Measurements from ENCODE around the gene CENPP.

The CENPP gene

DNA sequence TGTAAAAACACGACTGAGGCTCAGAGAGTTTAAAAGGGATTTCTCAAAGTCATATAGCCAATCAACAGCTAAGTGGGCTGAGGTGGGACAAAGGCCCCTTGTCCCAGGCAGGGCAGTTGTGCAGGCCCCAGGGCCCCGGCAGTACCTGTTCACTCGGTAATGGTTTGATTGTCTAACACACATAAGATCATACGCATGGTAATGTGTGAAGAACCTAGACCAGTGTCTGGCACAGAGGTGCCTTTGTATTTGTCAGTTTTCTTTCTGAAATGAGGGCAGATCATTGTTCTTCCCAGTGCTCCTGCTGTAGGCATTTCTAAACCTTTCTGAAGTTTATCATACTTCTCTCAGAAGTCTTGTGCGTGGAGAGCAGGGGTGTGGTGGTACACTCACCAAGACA is 277.3 kb downstream of the CENPP start:
- Histone ChIP-seq H3K36me3 (no peaks in the 10 kb centered on the region), H3K4me3 (ENCODE audit: low read depth in 1 of 2, low read length in 1 of 2) (no peak overlapping the region), H3K4me1 (ENCODE audit: control insufficient read depth in 1 of 2, insufficient read depth in 1 of 2, low read depth in 1 of 2, low read length in 1 of 2) (peaks cover 17% of the 10 kb centered on the region in 2 experiments), H3K27me3 (no peaks in the 10 kb centered on the region), H3K9me3 (no peaks in the 10 kb centered on the region), H3K27ac (no peak overlapping the region)
- TF ChIP-seq, protein P1, sequence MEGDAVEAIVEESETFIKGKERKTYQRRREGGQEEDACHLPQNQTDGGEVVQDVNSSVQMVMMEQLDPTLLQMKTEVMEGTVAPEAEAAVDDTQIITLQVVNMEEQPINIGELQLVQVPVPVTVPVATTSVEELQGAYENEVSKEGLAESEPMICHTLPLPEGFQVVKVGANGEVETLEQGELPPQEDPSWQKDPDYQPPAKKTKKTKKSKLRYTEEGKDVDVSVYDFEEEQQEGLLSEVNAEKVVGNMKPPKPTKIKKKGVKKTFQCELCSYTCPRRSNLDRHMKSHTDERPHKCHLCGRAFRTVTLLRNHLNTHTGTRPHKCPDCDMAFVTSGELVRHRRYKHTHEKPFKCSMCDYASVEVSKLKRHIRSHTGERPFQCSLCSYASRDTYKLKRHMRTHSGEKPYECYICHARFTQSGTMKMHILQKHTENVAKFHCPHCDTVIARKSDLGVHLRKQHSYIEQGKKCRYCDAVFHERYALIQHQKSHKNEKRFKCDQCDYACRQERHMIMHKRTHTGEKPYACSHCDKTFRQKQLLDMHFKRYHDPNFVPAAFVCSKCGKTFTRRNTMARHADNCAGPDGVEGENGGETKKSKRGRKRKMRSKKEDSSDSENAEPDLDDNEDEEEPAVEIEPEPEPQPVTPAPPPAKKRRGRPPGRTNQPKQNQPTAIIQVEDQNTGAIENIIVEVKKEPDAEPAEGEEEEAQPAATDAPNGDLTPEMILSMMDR (IDR thresholded peaks at IDR 0.05): no peak

DNA sequence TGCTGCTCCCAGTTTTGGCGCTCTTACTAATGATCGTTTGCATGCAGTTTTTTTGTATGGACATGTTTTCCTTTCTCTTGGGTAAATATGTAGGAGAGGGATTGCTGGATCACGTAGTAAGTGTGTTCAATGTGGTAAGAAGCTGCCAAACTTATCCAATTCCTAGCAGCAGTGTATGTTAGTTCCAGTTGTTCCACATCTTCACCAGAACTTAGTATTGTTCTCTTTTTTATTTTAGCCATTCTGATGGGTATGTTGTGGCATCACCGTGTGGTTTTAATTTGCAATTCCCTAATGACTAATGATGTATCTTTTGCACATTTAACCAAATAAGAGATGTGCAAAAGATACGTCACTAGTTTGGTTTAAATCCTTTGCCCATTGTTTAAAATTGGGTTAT is 278.2 kb downstream of the CENPP start:
- no peak overlapping the region for H3K27ac ChIP-seq
- TF ChIP-seq, protein P1 (IDR thresholded peaks at IDR 0.05): no peak
- H3K27me3 ChIP-seq: no peaks in the 10 kb centered on the region
- H3K4me1 ChIP-seq (ENCODE audit: control insufficient read depth in 1 of 2, insufficient read depth in 1 of 2, low read depth in 1 of 2, low read length in 1 of 2): peaks cover 17% of the 10 kb centered on the region in 2 experiments
- H3K36me3 ChIP-seq: no peaks in the 10 kb centered on the region
- H3K9me3 ChIP-seq: no peaks in the 10 kb centered on the region
- no peak overlapping the region for H3K4me3 ChIP-seq (ENCODE audit: low read depth in 1 of 2, low read length in 1 of 2)

DNA sequence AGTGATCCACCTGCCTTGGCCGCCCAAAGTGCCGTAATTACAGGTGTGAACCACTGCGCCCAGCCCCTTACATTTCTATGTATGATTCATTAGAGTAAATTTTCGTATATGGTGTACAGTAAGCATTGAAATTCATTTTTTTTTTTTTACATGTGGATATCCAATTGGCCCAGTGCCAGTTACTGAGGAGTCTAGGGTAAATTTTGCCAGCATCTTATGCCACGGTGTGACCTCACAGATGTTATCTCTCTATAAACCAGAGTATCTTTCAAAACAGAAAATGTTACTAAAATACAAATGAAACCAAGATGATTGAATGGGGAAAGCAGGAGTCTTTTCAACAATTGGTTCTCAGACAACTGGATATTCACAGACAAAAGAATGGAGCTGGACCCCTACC is 279.5 kb downstream of the CENPP start:
- H3K9me3 ChIP-seq: no peaks in the 10 kb centered on the region
- H3K27me3 ChIP-seq: no peaks in the 10 kb centered on the region
- TF ChIP-seq, protein P1 (IDR thresholded peaks at IDR 0.05): no peak
- H3K27ac ChIP-seq: no peak overlapping the region
- H3K36me3 ChIP-seq: no peaks in the 10 kb centered on the region
- peaks cover 17% of the 10 kb centered on the region in 2 experiments for H3K4me1 ChIP-seq (ENCODE audit: control insufficient read depth in 1 of 2, insufficient read depth in 1 of 2, low read depth in 1 of 2, low read length in 1 of 2)
- no peak overlapping the region for H3K4me3 ChIP-seq (ENCODE audit: low read depth in 1 of 2, low read length in 1 of 2)

DNA sequence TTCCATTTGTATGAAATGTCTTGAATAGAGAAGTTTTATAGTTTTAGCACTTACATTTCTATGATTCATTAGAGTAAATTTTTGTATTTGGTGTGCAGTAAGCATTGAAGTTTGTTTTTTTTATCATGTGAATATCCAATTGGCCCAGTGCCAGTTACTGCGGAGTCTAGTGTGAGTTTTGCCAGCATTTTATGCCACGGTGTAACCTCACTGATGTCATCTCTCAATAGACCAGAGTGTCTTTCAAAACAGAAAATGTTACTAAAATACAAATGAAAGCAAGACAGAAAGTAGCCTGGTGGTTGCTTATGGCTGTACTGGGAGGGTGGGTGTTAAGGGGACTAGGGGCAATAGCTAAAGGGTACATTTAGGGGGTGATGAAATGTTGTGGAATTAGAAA is 281.3 kb downstream of the CENPP start:
- H3K4me3 ChIP-seq (ENCODE audit: low read depth in 1 of 2, low read length in 1 of 2): no peak overlapping the region
- no peaks in the 10 kb centered on the region for H3K27me3 ChIP-seq
- TF ChIP-seq, protein P1 (IDR thresholded peaks at IDR 0.05): no peak
- H3K9me3 ChIP-seq: no peaks in the 10 kb centered on the region
- peaks cover 16% of the 10 kb centered on the region for H3K36me3 ChIP-seq
- H3K4me1 ChIP-seq (ENCODE audit: control insufficient read depth in 1 of 2, insufficient read depth in 1 of 2, low read depth in 1 of 2, low read length in 1 of 2): peaks cover 2% of the 10 kb centered on the region in 2 experiments
- H3K27ac ChIP-seq: no peak overlapping the region

DNA sequence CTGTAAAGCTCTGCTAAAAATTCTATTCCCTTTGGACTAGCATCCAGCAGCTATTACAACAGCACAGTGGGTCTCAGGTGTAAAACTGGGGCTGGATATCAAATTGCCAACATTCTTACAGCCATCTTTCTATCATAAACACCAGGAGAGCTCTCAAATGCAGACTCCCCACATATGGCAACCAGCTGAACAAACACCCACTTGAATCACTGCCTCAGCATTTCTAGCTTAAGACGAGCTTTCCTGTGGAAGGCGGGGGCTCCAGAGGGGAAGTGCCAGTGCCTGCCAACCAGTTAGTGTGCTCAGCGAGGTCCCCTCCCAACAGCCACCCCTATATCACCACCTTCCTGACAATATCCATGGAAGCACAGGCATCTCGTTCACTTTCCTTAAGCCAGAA is 282.0 kb downstream of the CENPP start:
- no peak overlapping the region for H3K27ac ChIP-seq
- TF ChIP-seq, protein P1 (IDR thresholded peaks at IDR 0.05): no peak
- H3K36me3 ChIP-seq: peaks cover 23% of the 10 kb centered on the region
- no peak overlapping the region for H3K4me3 ChIP-seq (ENCODE audit: low read depth in 1 of 2, low read length in 1 of 2)
- H3K4me1 ChIP-seq (ENCODE audit: control insufficient read depth in 1 of 2, insufficient read depth in 1 of 2, low read depth in 1 of 2, low read length in 1 of 2): no peaks in the 10 kb centered on the region
- no peaks in the 10 kb centered on the region for H3K27me3 ChIP-seq
- no peaks in the 10 kb centered on the region for H3K9me3 ChIP-seq
